Activated CD4-positive, CD25-positive, alpha-beta regulatory T cell treated with anti-CD3 and anti-CD28 coated beads, Interleukin-2, amount 50 U/mL, for 24 hours (primary cell): ENCODE data around the gene MGST2.

Source experiments
- ATAC-seq, 2 donors: fragments of 150-1000 bp; cut with Tn5 transposase; one replicate each; pipeline ENCODE4 v1.10.0; 2021; ENCODE audit warnings: mild to moderate bottlenecking in 1 of 2, moderate library complexity in 1 of 2

Gene MGST2

GRCh38 chr4:139645458-139645857 lies 20.2 kb upstream of the MGST2 start:
- ATAC-seq = no peak

GRCh38 chr4:139647184-139647583 lies 18.4 kb upstream of the MGST2 start:
- no peak for ATAC-seq

DNA sequence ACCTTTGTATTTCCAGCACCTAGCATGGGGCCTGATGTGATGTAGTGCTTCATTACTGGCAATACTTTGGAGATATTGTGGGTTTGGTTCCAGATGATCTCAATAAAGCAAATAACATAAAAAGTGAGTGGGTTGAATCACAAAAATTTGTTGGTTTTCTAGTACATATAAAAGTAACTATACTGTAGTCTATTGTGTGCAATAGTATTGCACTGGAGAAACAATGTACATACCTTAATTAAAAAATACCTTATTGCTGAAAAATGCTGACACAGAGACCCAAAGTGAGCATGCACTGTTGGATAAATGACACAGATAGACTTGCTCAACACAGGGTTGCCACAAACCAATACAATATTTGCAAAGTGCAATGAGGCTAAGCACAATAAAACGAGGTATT lies 17.7 kb upstream of the MGST2 start:
- no peak for ATAC-seq

DNA sequence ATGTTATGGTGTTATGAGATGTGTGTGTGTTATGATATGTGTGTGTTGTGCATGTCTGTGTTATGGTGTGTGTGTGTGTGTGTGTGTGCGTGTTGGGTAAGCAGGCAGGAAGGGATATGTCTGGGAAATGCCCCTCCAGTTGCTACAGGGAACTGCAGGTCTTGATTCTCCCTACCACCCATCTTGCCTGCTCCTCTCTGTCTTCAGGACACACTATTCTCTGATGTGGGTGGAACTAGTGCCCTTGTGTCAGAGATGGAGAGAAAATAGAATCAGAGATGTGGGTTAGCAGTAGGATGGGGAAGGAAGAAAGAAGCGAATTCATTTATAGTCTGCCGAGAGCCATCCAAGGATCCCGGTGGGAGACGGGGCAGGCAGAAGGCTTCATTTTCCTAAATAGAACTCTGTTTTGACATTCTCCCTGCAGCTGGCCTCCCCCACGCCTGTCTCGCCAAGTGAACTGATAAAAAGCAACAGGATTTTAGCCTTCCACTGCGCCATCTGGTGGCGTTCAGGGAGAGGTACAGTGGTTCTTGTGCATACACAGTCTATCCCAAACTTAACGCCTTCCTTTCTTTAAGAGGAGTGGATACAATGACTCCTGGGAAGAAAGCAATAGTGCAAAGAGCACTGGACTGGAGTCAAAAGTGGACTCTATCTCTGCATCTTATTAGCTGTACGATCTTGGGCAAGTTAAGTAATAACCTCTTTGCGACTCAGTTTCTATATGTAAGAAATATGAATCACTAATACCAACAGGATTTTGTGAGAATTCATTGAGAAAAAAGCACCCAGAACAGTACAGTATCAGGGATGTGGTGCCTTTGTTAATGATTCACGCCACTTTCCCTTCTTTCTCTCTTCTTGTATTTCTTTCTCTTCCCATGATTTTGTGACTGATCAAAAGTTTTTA lies 14.1 kb upstream of the MGST2 start:
- peak; percentile 73 to 75 for ATAC-seq

GRCh38 chr4:139654516-139654915 lies 11.1 kb upstream of the MGST2 start:
- ATAC-seq = no peak

DNA sequence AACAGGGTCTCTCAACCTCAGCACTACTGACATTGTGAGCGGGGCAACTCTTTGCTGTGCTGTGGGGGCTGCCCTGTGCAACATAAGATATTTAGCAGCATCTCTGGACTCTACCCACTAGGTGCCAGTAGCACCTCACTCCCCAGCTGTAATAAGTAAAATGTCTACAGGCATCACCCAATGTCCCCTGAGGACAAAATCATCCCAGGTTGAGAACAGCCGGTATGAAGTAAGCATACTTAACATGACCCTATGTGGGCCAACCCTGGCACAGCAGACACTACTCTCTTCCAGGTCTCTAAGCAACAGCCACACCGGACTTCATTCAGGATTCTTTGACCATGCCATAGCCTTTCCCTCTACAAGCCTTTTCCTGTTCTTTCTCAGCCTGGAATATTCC lies 10.5 kb upstream of the MGST2 start:
- no peak for ATAC-seq

- ATAC-seq = no peak
Measured at GRCh38 chr4:139656614-139657486, 8.8 kb upstream of the MGST2 start.

DNA sequence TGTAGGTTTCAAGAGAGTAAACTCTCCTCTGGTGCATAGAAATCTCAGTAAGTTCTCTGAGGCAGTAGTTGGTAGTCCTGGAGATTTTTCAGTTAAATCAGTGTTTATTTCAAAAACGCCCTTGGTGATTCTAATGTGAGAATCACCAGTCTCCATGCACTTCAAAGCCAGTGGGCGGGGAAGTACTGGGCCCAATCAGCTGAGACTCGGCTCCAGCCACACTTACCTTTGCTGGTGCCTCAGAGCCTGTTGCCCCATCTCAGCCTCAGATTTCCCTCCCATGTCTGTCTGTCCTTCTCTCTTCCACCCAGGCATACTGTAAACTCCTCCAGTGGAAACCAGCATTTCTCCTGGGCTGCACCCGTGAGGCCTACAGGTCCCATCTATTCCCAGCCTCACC lies 7.4 kb upstream of the MGST2 start:
- ATAC-seq = peak; percentile 25 to 30

DNA sequence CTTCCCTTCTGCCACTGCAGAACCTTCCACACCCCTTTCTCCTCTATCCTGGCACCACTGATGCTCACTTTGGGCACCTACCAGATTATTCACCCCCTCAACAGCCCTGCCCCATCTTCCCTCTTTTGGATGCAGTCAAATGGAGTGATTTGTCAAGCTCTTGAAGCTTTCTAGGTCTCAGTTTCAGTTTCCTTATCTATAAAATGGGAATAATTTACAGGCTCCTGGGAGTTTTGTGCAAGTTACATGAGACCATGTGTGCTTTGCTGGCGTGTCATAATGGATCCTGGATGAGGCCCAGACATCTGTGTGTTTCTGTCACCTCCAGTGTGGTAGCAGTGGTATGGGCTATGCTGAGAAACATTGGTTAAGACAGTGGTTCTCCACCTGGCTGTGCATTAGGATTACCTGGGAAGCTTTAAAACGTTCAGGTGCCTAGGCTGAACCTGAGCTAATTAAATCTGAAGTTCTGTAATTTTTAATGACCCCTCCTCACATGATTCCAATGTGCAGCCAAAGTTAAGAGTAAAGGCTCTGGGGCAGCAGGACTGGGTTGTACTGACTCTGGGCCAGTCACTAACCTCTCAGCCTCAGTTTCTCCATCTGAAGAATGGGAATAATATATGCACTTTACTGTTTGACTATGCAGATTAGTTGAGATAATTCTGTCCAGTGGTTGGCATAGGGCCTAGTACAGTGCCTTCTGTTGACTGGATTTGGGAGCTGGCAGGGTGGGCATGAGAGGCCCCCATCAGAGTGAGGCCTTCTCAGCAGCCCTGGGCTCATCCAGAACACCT lies 6.8 kb upstream of the MGST2 start:
- ATAC-seq = no peak

GRCh38 chr4:139659735-139660424 lies 5.7 kb upstream of the MGST2 start:
- no peak for ATAC-seq

GRCh38 chr4:139660568-139661043 lies 5.0 kb upstream of the MGST2 start:
- no peak for ATAC-seq

- ATAC-seq = no peak
Measured at GRCh38 chr4:139663561-139664138, 2.0 kb upstream of the MGST2 start.

GRCh38 chr4:139664442-139664841 lies 1.2 kb upstream of the MGST2 start:
- no peak for ATAC-seq

DNA sequence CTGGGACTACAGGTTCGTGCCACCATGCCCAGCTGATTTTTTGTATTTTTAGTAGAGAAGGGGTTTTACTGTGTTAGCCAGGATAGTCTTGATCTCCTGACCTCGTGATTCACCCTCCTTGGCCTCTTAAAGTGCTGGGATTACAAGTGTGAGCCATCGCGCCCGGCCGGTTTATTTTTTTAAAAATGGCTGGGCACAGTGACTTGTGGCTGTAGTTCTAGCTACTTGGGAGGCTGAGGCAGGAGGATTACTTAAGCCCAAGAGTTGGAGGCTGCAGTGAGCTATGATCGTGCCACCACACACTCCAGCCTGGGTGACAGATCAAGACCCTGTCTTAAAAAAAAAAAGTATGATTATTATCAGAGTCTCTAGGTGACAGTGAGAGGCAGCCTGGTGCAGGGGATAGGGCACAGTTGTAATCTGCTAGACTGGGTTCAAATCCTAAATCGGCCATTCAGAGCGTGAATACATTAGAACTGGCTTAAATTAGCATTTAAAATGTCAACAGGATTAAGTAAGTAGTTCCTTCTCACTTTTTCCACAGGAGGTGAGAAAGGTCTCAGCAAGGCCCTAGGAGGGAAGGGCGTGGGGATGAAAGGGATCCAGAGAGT lies 435 bp upstream of the MGST2 start:
- peak; percentile 21 to 22 for ATAC-seq

DNA sequence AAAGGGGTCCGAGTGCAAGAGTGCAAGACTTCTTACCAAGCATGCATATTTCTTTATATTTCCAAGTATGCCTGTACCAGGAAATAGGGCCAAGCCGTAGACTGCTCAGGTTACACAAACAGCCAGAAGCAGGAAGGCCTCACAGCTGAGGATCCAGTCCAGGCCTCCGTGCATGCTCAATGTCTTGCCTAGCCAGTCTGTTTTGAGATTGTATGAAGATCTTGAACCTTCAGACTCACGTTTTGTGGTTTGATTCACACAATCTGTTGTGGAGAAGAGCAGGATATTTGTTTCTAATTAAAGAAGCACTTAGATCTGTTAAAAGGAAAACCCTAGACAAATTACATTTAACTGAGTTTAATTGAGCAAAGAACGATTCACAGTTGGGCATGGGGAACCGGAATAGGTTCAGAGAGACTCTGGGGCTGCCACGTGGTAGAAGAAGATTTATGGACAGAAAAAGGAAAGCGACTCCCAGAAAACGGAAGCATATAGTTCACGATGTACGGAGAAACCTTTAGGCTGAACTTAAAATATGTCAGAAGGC lies 1.2 kb downstream of the MGST2 start:
- peak in 1 of 2 donors; percentile 51 for ATAC-seq

GRCh38 chr4:139668036-139668435 lies 2.4 kb downstream of the MGST2 start:
- ATAC-seq = no peak

DNA sequence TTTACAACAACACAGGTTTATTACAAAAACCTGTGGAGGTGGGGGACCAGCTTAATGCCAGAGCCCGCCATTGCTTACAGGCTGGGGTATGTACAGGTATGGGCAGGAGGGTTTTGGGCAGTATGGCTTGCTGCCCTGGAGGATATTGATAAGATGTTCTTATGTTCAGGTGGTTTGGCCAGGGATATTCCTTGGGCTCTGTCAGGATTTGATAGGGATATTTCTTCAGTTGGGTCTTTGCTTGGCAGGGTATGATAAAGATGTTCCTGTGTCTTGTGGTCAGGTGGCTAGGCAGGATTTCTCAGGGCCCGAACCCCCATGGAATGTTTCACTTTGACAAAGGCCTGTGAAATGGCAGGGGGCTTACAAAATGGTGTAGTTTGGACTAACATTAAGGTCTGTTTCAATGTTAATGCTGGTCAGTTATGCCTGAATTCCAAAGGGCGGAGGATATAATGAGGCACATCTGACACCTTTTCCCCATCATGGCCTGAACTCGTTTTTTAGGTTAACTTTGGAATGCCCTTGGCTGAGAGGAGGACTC lies 3.1 kb downstream of the MGST2 start:
- ATAC-seq = no peak

- no peak for ATAC-seq
Measured at GRCh38 chr4:139669335-139669734, 3.7 kb downstream of the MGST2 start.

DNA sequence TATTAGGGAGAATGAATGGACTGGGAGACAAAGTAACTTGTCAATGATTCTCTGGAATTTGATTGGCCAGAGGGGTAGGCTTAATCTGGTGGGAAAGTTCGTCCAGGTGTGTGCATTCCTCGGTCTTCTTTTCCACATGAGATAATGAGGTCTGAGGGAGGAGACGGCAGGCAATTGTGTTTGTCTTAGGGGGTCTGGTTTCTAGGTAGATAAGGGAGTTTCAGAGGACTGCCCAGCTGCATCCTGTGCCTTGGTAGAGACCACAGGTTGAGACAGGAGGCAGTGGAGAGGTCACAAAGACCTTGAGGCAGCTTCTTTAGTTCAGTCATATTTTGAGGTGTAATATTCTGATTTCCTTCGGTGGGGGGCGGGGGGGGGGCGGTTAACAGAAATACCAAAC lies 4.3 kb downstream of the MGST2 start:
- ATAC-seq = no peak

- ATAC-seq = no peak
Measured at GRCh38 chr4:139670775-139671174, 5.2 kb downstream of the MGST2 start.

GRCh38 chr4:139672215-139672614 lies 6.6 kb downstream of the MGST2 start:
- ATAC-seq = no peak
